HG03565 (cell line): Measurements from ENCODE around the gene SLC6A3.
"Not testable (repeated sequence)": the region's sequence is repeated elsewhere in the genome, so short reads cannot be mapped to it uniquely, and the experiment has no call there.

Source experiments
- ATAC-seq: cut with Tn5 transposase; IDR thresholded peaks from one replicate; pipeline ENCODE4 v1.9.1; 2021; ENCODE audit warnings: mild to moderate bottlenecking, moderate library complexity; ENCODE audit not compliant: unreplicated experiment

SLC6A3 gene

GRCh38 chr5:1465117-1465516 is 19.9 kb upstream of the SLC6A3 start:
- no peak for ATAC-seq

DNA sequence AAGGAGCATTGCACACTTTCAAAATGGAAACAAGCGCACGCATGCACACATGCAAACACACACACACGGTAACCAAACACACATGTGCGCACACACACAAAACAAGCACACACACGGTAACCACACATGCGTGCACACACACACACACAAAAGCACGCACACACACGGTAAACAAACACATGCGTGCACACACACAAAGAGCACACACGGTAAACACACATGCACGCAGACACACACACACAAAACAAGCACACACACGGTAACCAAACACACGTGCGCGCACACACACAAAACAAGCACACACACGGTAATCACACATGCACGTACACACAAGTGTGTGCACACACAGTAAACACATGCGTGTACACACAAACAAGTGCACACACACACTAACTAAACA is 19.3 kb upstream of the SLC6A3 start:
- no peak for ATAC-seq

GRCh38 chr5:1464096-1464446 is 18.8 kb upstream of the SLC6A3 start:
- no peak for ATAC-seq

DNA sequence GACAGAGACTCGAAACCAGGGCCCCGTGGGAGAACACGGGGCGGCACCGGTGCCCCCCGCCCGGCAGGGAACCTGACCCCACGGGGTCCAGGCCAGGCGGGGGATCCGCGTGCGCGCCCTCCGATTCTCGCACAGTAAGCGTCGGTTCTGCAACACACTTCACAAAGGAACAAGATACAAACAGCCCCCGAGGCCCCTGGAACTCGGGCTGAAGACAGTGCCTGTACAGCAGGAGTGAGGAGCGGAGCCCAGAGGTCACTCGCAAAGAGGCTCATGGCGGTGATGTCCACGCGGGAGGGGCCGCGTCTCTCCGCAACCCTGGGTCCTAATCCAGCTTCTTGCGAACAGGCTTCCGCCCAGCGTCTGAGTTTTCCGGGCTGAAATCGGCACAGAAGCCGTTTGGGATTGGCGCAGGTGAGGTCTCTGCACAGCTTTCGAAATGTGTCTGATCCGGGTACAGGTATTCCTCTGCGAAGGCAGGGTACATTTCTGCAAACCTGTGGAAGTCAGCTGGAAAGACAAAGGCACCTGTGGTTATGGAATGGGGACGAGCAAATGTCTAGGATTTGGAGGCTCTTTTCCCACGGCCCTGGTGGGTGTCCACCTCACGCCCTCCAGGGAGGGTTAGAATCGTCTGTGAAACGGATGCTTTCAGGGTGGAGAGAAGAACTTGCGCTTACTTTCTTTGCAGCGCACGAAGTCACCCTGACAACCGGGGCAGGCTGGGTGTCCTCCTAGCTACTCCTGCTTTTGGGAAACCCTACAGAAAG is 18.3 kb upstream of the SLC6A3 start:
- ATAC-seq, result no peak

DNA sequence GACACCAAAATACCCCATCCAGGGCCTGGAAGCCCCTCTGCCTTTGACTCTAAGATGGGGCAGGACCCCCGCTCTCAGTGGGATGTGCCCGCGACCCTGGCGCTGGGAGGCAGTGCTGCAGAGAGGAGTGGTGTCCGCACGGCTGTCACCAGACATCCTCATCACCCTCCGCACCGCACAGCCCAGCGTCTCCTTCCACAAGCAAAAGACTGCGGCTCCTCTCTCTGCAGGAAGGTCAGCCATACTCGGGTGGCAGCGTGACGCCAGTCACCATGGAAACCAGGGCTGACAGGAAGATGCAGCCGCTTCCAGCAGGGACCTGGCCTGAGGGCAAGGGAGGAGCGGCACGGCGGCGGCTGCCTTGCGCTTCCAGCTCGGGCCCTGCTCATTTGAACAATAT is 17.1 kb upstream of the SLC6A3 start:
- ATAC-seq, result no peak

- no peak for ATAC-seq
Measured at GRCh38 chr5:1461396-1461795, 16.2 kb upstream of the SLC6A3 start.

DNA sequence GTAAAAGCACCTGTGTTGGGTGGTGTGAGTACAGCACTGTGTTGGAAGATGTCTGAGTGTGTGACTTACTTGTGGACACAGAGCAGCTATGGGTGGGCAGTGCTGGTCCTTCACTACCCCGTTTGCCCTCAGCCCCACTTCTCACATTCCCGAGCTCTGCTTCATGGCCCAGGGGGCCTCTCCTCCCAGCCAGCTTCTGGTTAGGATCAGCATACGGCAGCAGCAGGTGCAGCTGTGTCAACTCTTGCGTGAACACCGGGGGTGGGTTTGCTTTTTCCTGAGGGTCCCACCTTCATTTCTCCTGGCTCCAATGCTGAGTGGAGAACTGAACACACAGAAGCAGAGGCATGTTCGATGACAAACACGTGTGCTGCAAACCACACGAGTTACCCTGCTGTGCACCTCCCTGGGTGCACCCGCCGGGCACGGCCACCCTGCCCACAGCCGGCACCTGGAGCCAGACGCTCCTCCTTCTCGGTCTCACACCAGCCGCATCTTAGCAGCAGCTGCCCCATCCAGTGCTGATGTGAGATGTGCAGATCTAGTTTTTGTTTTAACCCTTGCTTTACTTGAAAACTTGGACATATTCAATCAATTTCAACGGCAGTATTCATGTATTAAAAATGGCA is 14.9 kb upstream of the SLC6A3 start:
- no peak for ATAC-seq

DNA sequence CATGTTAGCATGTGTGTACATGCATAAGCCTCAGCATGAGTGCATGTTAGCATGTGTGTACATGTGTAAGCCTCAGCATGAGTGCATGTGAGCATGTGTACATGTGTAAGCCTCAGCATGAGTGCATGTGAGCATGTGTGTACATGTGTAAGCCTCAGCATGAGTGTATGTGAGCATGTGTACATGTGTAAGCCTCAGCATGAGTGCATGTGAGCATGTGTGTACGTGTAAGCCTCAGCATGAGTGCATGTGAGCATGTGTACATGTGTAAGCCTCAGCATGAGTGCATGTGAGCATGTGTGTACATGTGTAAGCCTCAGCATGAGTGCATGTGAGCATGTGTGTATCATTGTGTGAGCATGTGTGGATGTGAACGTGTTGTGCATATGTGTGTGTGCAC is 14.2 kb upstream of the SLC6A3 start:
- not testable (repeated sequence) for ATAC-seq

GRCh38 chr5:1456110-1456881 is 11.1 kb upstream of the SLC6A3 start:
- ATAC-seq, result not testable (repeated sequence)

DNA sequence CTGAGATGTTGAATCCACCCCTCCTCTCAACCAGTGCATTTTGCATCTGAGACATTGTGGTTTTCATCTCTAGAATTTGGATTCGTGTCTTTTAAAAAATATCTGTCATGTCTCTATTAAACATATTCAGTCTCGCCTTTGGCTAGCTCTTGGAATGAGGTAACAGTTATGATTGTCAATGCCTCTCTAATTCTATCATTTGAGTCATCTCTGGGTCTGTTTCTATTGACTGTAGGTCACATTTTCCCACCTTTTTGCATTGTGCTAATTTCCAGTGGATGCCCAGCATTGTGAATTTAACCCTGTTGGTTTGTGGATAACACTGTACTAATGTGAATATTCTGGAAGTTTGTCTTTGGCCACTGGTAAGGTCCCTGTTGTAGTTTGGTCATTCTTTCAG is 8.4 kb upstream of the SLC6A3 start:
- ATAC-seq, result no peak

GRCh38 chr5:1449081-1449630 is 3.9 kb upstream of the SLC6A3 start:
- ATAC-seq, result no peak

GRCh38 chr5:1448511-1449011 is 3.3 kb upstream of the SLC6A3 start:
- no peak for ATAC-seq

DNA sequence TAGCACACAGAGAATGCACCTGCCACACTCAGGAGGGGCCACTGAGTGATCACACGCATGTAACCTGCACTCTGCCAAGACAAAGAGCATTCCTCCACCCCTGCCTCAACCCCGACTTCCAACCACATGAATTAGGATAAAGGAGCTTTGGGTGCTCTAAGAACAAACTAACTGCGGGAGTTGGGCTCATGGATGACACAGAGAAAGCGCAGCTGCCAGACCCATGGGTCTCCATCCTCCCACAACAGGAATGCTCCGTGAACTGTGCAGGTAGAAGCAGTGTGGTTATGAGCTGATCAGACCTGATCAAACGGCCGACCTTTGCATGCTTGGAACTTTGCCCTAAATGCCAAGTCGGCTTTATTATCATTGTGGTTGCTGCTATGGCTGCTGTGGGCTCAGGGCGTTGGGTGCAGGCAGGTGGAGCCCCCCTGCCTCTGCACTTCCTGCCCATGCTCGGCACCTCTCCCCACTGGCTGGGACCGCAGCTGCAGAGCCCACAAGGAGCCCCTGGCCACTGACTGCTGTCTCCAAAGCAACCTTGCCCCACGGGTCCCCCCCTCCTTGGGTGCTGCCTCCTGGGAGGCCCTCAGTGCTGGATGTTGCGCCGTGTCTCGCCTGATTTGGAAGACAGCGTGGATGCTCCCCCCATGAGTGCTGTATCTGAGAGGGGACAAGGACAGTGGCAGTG is 2.6 kb upstream of the SLC6A3 start:
- ATAC-seq, result no peak

DNA sequence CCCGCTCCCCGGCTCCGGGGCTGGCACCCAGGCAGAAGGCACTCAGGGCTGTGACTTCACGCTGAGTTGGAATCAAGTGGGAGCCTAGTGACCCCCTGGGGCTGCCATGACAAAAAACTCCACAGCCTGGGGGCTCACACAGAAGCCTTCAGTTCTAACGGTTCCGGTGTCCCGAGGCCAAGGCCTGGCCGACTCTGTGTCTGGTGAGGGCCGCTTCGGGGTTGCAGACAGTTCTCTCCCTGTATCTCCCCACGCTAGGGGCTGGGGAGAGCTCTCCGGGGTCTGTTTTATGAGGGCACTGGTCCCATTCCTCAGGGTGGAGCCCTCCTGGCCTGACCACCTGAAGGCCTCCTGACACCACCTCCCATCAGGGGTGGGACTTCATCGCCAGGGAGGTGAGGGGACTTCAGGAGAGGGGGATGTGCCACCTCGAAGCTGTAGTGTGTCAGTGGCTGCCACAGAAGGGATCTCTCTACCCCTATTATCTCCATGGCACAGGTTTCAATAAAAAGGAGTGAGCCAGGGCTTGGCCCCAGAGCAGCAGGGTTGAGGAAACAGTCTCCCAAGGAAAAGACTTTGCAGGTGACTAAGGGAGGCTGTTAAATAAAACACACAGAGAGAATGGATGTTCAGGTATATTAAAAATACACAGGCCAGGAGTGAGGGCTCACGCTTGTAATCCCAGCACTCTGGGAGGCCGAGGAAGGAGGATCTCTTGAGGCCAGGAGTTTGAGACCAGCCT is 1.5 kb upstream of the SLC6A3 start:
- ATAC-seq, result no peak

DNA sequence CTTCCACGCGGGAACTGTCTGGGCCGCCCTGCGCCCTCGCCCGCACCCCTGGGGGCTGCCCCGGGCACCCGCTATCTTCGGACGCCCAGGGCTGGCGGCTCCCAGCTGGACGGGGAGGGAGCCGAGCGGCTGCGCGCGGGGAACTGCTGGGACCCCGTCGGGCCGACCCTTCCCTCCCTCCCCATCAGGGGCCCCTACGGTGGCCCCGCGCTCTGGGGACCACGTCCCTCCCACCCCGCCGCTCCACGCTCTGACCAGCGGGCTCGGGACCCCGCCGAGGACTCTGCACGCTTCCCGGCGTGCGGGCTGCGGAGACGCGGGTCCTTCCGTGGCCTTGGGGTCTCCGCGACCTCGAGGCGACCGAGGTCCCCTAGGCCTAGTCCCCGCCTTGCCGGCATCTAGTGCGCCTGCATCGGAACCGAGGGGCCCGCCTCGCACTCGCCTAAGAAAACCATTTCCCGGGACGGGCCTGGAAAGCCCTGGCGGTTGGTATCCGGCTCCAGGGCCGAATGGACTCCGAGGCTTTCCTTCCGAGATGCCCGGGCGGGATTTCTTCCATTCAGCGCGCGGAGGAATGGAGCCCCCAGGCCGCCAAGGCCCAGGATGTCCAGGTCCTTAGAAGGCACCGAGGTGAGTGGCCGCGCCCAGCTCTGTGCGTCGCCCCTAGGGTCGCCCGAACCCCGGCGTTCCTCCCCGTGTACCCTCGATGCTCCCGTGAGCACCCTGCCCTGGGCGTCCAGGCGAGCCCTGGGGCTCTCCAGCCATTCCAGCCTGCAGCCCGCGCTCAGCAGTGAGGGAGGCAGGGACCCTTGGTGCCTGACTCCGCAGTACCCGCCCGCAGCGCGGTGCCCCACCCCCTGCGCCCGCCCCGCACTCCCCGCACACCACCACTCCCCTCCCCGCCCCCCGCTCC is 705 bp upstream of the SLC6A3 start:
- ATAC-seq, result no peak

DNA sequence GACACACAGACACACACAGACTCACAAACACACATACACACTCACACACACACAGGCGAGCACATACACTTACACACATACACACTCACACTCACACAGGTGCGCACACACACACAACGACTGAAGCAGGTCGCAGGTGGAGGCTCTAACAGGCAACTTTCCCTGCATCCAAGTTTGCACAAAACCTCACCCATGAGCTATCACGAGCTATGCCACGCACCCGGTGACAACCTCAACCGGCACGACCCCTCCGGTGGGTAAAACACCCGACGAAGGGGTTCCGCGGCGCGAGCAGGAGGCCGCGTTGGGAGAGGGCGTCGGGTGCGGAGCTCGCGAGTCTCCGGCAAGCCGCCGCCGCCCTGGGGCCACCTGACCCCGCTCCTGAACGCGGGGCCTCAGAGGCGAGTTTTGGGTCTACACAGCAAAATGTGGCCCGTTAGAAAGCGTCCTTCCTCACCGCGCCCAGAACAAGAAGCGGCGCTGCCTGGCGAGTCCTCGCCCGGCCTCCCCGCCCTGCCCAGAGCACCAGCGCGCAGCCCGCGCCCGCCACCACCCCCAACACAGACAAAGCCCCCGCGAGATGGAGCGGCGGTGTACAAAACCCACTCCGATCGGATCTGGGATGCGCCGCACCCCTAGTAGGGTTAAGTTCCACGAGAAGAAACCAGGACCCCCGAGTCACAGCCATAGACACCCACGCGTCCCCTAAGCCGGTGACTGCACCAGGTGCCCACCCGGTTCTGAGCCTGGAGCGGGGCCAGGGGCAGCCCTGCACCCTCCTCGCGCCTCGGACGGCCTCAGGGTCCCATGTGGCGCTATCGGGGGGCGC is 665 bp downstream of the SLC6A3 start:
- ATAC-seq, result no peak

DNA sequence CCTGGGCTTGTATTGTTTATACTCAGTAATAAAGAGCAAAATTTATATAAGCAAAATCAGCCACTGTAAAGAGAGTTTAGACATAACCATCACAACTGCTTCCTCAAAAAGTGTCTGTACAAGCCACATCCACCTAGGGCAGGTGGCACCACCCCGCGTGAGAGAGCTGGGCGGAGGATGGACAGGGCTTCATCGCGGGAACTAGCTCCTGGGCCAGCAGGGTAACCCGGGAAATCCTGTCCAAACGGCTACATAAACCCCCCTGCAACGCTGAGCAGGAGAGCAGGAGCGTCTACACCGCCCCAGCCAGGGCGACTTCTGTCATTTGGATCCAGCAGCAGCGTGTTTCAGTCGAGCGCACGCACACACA is 1.3 kb downstream of the SLC6A3 start:
- no peak for ATAC-seq

GRCh38 chr5:1443171-1443570 is 2.1 kb downstream of the SLC6A3 start:
- ATAC-seq, result no peak
